Measurements from ENCODE around the gene IRF8.

Gene IRF8

DNA sequence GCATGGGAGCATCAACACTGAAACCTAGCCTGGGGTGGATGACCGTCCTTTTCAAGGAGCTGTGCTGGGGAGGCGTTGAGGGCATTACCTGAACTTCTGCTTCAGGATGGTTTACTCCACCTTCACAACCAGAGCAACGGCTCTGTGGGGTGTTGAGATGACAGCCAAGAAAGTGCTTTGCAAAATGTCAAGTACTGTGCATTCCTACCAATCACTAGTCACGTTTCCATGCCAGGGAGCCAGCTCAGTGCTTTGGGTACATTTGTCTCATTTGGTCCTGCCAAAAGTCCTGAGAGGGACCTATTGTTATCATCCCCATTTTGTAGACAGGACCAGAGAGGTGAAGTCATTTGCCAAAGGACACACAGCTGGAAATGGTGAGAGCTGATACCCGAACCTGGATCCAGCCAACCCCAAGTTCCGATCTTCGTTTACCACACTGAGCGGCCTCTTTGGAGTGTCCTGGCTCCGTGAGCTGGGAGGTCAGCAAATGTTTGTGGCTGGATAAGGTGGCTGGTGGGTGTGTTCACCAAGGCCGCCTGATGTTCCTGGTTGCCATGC lies 61.6 kb downstream of the IRF8 start:
- no peak for DNase-seq (ENCODE audit: low read depth)

DNA sequence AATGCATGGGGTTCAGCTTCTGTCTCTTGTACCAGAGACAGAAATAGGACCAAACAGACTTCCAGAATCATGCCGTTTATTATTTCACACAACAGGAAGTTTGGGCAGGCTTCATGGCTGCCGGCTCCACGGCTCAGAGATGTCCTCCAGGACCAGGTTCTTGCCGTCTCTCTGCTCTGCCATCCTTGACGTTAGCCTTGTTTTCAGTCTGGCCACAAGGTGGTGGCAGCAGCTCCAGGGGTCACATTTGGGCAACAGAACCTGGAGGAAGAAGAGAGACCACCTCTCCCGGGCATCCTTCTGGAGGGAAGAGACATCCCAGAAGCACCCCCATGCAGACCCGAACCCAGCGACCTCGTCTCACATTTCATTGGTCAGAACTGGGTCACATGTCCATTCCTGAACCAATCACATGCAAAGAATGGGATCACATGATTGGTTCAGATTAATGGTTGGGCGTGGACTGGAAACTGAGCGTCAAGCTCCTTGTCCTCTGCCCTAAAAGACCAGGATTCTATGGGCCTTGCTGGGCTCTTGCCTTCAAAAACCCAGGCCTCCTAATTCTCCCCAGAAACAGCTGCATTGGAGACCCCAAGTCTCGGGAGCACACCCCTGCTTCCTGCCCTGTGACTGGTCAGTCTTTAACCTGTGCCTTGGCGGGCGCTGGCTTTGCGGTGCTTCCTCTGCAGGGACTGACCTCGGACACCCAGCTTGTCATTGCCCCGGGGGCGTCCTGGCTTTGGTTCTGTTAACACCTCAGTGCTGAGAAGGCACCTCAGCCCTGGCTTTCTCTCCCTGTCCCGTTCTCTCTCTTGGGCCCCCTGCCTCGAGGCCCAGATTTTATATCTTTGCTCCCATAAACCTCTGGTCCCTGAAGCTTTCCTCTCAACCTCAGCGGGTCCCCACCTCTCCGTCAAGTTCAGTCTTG lies 63.3 kb downstream of the IRF8 start:
- no peak for DNase-seq (ENCODE audit: low read depth)

GRCh38 chr16:85963753-85964285 lies 64.9 kb downstream of the IRF8 start:
- no peak for DNase-seq (ENCODE audit: low read depth)

DNA sequence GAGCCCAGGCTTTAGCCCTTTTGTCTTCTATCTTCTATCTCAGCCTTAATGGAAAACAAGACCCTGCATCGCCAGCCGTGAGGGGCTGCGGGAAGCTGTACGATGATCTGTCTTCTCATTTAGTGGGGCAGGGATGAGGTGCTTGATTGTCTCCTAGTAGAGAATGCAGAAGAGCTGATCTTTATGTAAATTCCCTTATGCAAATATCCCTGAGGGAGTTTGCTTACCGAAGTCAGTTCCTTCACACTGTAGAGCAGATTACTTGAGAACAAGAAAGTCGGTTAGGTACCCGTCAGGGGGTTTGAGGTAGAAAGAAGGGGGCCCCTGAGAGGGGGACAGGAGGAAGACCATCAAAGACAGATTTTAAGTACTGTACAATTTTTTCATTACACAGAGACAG lies 66.2 kb downstream of the IRF8 start:
- no peak for DNase-seq (ENCODE audit: low read depth)

DNA sequence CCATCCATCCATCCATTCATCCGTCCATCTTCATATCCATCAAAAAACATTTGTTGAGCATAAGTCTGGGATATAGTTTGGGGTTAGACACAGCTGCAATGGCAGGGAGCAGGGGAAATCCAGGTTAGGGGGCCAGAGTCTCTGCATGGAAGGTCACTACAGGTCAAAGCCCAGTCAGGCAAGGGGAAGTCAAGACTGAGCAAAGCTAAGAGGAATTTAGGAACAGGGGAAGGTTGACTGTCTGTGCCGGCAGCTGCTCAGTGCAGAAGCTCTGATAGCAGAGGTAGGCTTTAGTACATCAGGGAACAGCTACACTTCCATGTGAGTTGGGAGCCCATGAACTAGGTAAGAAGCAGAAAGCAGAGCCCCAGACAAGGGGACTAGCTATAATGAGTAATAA lies 68.1 kb downstream of the IRF8 start:
- no peak for DNase-seq (ENCODE audit: low read depth)

- DNase-seq (ENCODE audit: low read depth): no peak
Measured at GRCh38 chr16:85968041-85968920, 69.3 kb downstream of the IRF8 start.

- no peak for DNase-seq (ENCODE audit: low read depth)
Measured at GRCh38 chr16:85969159-85969558, 70.2 kb downstream of the IRF8 start.

GRCh38 chr16:85969591-85969990 lies 70.6 kb downstream of the IRF8 start:
- no peak for DNase-seq (ENCODE audit: low read depth)

- no peak for DNase-seq (ENCODE audit: low read depth)
Measured at GRCh38 chr16:85970016-85970733, 71.2 kb downstream of the IRF8 start.

- DNase-seq (ENCODE audit: low read depth): no peak
Measured at GRCh38 chr16:85970738-85971137, 71.8 kb downstream of the IRF8 start.
